Osteocyte (in vitro differentiated cells): ENCODE measurements around the gene ANO9. TPM values are rescaled to one million over a fixed set of nuclear protein-coding genes. Genes with fewer than 3 reads are reported as not detected.

Experiments
- DNase-seq: peaks from one replicate; pipeline ENCODE4 v3.0.0; 2021; ENCODE audit warnings: mixed read lengths; ENCODE audit not compliant: unreplicated experiment; ENCODE audit errors: extremely low spot score
- H3K27ac Mint-ChIP-seq: one replicate; pipeline ENCODE4 v1.8.0; 2021; ENCODE audit warnings: mild to moderate bottlenecking, mixed read lengths; ENCODE audit not compliant: unreplicated experiment
- H3K27me3 Mint-ChIP-seq: one replicate; pipeline ENCODE4 v1.8.0; 2021; ENCODE audit warnings: mixed read lengths; ENCODE audit not compliant: unreplicated experiment
- H3K36me3 Mint-ChIP-seq: one replicate; pipeline ENCODE4 v1.8.0; 2021; ENCODE audit warnings: mixed read lengths; ENCODE audit not compliant: unreplicated experiment
- H3K4me1 Mint-ChIP-seq: one replicate; pipeline ENCODE4 v1.8.0; 2021; ENCODE audit warnings: mixed read lengths; ENCODE audit not compliant: unreplicated experiment
- H3K4me3 Mint-ChIP-seq: one replicate; pipeline ENCODE4 v1.8.0; 2021; ENCODE audit warnings: mild to moderate bottlenecking, moderate library complexity, mixed read lengths; ENCODE audit not compliant: unreplicated experiment
- H3K9me3 Mint-ChIP-seq: one replicate; pipeline ENCODE4 v1.8.0; 2021; ENCODE audit warnings: mixed read lengths; ENCODE audit not compliant: unreplicated experiment
- total RNA-seq: library from RNA; stranded (reverse); gene quantifications from 2 replicates; pipeline ENCODE4 v1.2.1, GENCODE V29; 2021
- TF ChIP-seq, protein P1 (sequence below): fragments of 200-600 bp; sonication (generic); IDR thresholded peaks from 2 replicates; pipeline ENCODE4 v1.5.0; 2021; ENCODE audit warnings: antibody characterized with exemption, mild to moderate bottlenecking, moderate library complexity

ANO9 gene
- total RNA-seq, 1 donor from 2014 or later = not detected

DNA sequence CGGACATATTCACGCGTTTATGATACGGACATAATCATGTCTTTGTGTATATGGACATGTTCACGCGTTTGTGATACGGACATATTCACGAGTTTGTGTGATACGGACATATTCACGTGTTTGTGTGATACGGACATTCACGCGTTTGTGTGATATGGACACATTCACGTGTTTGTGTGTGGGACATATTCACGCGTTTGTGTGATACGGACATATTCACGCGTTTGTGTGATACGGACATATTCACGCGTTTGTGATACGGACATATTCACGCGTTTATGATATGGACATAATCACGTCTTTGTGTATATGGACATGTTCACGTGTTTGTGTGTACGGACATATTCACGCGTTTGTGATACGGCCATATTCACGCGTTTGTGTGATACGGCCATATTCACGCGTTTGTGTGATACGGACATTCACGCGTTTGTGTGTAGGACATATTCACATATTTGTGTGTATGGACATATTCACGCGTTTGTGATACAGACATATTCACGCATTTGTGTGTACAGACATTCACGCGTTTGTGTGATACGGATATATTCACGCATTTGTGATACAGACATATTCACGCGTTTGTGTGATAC lies 33.2 kb upstream of the ANO9 start:
- no peak overlapping the region for H3K27ac Mint-ChIP-seq
- no peaks in the 10 kb centered on the region for H3K9me3 Mint-ChIP-seq
- H3K4me1 Mint-ChIP-seq = peaks cover 12% of the 10 kb centered on the region
- no peak overlapping the region for H3K4me3 Mint-ChIP-seq
- TF ChIP-seq, protein P1, sequence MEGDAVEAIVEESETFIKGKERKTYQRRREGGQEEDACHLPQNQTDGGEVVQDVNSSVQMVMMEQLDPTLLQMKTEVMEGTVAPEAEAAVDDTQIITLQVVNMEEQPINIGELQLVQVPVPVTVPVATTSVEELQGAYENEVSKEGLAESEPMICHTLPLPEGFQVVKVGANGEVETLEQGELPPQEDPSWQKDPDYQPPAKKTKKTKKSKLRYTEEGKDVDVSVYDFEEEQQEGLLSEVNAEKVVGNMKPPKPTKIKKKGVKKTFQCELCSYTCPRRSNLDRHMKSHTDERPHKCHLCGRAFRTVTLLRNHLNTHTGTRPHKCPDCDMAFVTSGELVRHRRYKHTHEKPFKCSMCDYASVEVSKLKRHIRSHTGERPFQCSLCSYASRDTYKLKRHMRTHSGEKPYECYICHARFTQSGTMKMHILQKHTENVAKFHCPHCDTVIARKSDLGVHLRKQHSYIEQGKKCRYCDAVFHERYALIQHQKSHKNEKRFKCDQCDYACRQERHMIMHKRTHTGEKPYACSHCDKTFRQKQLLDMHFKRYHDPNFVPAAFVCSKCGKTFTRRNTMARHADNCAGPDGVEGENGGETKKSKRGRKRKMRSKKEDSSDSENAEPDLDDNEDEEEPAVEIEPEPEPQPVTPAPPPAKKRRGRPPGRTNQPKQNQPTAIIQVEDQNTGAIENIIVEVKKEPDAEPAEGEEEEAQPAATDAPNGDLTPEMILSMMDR = no peak
- no peaks in the 10 kb centered on the region for H3K27me3 Mint-ChIP-seq
- DNase-seq = no peak
- peaks cover 5% of the 10 kb centered on the region for H3K36me3 Mint-ChIP-seq

DNA sequence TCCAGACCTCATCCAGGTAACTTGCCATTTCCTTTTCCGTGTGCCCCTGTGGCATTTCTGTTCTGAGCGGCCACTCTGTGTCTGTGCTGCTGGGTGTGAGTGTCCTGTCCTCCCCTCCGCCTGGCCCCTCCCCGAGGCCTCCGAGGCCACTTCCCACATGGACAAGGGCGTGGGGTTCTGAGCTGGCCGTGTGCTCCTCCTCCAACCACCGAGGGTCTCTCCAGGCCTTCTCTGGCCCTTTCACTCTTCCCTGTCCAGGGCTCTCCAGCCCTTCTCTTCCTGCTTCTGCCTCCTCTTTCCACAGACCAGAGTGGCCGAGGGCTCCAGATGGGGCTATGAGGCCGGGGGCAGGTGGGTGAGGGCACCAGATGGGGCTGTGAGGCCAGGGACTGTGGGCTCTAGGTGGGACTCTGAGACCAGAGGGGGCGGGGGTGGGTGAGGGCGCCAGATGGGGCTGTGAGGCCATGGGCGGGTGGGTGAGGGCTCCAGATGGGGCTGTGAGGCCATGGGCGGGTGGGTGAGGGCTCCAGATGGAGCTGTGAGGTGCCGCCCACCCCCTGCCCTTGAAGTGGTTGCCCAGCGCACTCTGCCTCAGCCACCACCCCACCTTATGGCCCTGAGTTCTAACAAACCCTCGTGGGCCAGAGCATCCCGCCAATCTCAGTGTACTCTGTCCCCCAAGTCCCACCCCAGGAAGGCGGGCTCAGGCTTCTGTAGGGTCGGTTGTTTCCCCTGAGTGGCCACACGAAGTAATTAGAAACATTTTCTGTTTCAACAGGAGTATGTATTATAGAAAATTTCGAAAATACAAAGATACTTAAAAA lies 32.4 kb upstream of the ANO9 start:
- H3K36me3 Mint-ChIP-seq = peaks cover 5% of the 10 kb centered on the region
- DNase-seq = no peak
- TF ChIP-seq, protein P1 = no peak
- peaks cover 19% of the 10 kb centered on the region for H3K4me1 Mint-ChIP-seq
- no peaks in the 10 kb centered on the region for H3K27me3 Mint-ChIP-seq
- no peak overlapping the region for H3K4me3 Mint-ChIP-seq
- H3K27ac Mint-ChIP-seq = no peak overlapping the region
- H3K9me3 Mint-ChIP-seq = no peaks in the 10 kb centered on the region

DNA sequence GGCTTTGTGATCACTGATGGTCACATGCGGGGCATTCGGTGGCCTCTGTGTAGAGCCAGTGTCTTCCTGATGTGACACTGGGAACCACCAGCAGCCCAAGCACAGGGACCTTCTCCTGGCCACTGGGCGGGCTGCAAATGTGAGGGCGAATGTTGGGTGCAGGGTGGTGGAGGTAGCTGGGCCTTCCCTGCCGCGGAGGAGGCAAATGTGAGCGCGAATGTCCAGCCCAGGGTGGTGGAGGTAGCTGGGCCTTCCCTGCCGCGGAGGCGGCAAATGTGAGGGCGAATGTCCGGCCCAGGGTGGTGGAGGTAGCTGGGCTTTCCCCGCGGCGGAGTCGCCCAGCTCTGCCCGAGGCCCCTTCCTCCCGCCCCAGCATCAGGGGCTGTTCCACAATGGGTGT lies 31.6 kb upstream of the ANO9 start:
- Mint-ChIP-seq H3K27ac (no peak overlapping the region), H3K9me3 (no peaks in the 10 kb centered on the region), H3K27me3 (no peaks in the 10 kb centered on the region), H3K36me3 (peaks cover 5% of the 10 kb centered on the region), H3K4me1 (peaks cover 22% of the 10 kb centered on the region), H3K4me3 (no peak overlapping the region)
- no peak for DNase-seq
- TF ChIP-seq, protein P1 = no peak

DNA sequence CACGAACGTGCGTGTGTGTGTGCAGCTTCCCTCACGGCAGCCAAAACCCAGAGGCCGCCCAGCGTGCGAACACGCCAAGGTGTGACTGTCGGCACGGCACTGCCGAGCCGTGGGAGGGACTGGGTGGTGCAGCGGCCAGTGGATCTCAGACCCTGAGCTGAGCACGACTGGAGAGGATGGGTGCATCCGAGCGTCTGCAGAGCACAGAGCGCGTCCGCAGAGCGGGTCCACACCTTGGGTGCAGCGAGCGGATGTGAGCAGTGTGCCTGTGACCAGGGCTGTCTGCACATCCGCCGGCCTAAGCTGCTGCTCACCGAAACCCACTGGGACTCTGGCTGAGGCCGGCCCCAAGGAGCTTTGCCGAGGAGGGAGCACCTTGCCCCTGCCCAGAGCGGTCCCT lies 31.0 kb upstream of the ANO9 start:
- no peak overlapping the region for H3K27ac Mint-ChIP-seq
- H3K36me3 Mint-ChIP-seq = peaks cover 4% of the 10 kb centered on the region
- TF ChIP-seq, protein P1 = no peak
- no peak for DNase-seq
- H3K9me3 Mint-ChIP-seq = no peaks in the 10 kb centered on the region
- H3K4me3 Mint-ChIP-seq = no peak overlapping the region
- no peaks in the 10 kb centered on the region for H3K27me3 Mint-ChIP-seq
- H3K4me1 Mint-ChIP-seq = peaks cover 27% of the 10 kb centered on the region

DNA sequence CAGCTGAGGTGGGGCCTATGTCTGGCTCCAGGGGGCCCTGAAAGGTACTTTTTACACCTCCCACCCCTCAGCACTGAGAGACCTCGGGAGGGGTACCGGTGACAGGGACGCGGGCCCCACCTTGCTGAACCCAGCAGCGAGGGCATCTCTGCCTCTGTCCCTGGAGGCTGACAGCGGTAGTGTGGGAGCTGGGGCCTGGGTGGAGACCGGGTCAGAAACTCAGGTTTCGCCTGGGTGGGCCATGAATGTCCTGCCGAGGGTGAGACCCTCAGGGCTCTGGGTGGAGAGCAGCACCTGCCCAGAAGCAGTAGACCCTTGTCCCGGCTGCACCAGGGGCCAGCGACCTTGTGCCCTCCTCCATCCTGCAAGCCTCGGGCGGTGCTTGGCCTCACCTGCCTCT lies 30.5 kb upstream of the ANO9 start:
- no peaks in the 10 kb centered on the region for H3K9me3 Mint-ChIP-seq
- DNase-seq = no peak
- H3K4me3 Mint-ChIP-seq = no peak overlapping the region
- H3K4me1 Mint-ChIP-seq = peaks cover 27% of the 10 kb centered on the region
- no peak overlapping the region for H3K27ac Mint-ChIP-seq
- H3K27me3 Mint-ChIP-seq = no peaks in the 10 kb centered on the region
- peaks cover 3% of the 10 kb centered on the region for H3K36me3 Mint-ChIP-seq
- TF ChIP-seq, protein P1 = no peak
